RWPE1 (cell line): ENCODE measurements around the gene DPRX.

Experiments
- CTCF ChIA-PET: fragments of 350-600 bp; sonication (Branson Sonifier 250); formaldehyde crosslinking; extraction: SDS; loops from one replicate; lab custom pipeline; 2021; lab: Yijun Ruan, JAX
- POLR2A ChIA-PET: fragments of 400-600 bp; formaldehyde crosslinking; extraction: SDS; loops from one replicate; lab custom pipeline; 2020; ENCODE audit warnings: antibody characterized with exemption; ENCODE audit not compliant: low non-redundant PET; lab: Yijun Ruan, JAX
- DNase-seq: peaks from one replicate; pipeline ENCODE4 v3.0.0; 2012; ENCODE audit warnings: low spot score
- H3K27ac ChIP-seq: fragments of 450-650 bp; 2 replicates; pipeline ENCODE4 v1.5.1; 2017
- TF ChIP-seq, protein P1 (sequence below): fragments of 450-650 bp; conservative IDR thresholded peaks from 2 replicates; pipeline ENCODE4 v1.5.1; 2017; ENCODE audit warnings: low read depth, mild to moderate bottlenecking

The DPRX gene

DNA sequence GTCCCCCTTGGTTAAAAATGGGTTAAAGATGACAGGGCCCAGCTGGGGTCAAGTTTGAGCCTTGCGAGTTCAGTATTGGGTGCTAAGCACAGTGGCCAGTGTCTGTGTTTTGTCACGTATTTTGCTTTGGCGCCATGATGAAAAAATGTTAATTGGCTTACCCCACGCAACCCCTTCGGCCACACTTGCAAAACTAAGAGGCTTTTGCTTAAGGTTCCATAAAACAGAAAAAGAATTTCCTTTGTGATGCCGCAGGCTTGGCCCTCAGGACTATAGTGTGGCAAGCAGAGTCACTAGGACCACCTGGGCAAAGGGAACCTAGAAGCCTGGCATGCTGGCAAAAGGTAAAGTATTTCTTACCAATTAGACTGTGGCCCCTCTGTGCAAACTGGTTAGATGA lies 20.7 kb downstream of the DPRX start:
- no peak for DNase-seq
- ChIA-PET POLR2A (no interaction called here), CTCF (no interaction called here)
- TF ChIP-seq, protein P1, sequence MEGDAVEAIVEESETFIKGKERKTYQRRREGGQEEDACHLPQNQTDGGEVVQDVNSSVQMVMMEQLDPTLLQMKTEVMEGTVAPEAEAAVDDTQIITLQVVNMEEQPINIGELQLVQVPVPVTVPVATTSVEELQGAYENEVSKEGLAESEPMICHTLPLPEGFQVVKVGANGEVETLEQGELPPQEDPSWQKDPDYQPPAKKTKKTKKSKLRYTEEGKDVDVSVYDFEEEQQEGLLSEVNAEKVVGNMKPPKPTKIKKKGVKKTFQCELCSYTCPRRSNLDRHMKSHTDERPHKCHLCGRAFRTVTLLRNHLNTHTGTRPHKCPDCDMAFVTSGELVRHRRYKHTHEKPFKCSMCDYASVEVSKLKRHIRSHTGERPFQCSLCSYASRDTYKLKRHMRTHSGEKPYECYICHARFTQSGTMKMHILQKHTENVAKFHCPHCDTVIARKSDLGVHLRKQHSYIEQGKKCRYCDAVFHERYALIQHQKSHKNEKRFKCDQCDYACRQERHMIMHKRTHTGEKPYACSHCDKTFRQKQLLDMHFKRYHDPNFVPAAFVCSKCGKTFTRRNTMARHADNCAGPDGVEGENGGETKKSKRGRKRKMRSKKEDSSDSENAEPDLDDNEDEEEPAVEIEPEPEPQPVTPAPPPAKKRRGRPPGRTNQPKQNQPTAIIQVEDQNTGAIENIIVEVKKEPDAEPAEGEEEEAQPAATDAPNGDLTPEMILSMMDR: no peak
- H3K27ac ChIP-seq: no peak overlapping the region

DNA sequence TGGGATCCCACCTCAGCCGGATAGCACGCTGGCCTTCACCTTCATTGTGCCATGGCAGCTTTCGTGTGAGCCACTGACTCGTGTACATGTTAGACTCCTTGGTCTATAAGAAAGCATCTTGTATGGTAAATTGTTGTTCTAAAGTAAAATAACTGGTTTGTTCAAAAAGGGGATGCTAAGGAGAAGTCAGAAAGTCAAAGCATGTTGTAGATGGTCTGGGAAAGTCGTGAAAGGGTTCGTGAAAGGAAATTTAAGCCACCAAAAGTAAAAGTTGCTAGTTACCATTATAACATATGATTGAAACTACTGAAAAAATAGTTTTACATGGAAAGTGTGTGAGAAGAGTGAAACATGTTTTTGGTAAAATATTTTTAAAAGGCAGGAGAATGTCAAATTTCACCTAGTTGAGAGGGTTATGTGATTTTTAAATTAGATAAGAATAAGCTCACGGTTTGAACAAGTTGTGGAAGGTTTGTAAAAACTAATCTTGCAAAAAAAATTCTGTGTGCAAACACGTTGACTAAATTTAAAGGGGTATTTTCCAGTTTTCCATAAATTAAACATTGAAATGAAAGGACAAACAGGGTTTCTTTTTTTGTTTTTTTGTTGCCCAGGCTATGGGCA lies 23.4 kb downstream of the DPRX start:
- TF ChIP-seq, protein P1: no peak
- DNase-seq: no peak
- ChIA-PET POLR2A (no interaction called here), CTCF (no interaction called here)
- H3K27ac ChIP-seq: no peak overlapping the region

DNA sequence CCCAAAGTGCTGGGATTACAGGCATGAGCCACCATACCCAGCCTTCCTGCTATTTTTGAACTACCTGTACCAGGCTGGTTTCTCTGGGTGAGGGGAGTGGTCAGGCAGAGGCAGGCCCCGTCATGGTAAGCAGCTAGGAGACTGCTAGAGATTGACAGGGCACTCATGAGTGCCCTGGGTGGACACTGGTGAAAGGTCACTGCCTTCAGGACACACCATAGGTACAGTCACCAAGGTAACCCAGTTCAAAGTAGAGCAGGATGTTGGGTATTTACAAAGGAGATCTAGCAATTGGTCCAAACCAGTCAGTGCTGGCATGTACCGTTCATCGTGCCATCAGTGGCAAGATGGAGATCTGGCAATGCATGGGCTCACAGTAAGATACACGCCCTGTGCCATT lies 25.5 kb downstream of the DPRX start:
- ChIA-PET POLR2A (no interaction called here), CTCF (no interaction called here)
- DNase-seq: no peak
- H3K27ac ChIP-seq: no peak overlapping the region
- TF ChIP-seq, protein P1: no peak

DNA sequence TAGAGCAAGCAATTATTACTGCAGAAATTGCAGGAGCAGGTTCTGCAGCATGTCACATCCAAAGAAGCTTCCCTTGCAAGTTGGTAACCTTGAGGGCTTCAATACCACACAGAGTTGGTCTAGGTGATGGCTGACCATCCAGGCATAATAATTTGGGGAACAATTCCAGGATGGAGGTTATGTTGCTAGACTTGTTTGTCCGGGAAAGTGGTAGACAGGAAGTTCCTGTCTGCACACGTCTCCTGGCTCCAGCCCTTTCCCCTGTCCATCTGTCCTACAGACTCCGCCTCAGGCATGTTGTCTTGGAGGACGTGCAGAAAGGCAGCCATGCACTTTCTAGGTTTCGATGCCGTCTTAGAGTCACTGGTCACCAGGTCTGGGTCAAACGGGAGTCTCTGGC lies 26.0 kb downstream of the DPRX start:
- POLR2A ChIA-PET: no interaction called here
- TF ChIP-seq, protein P1: no peak
- no peak for DNase-seq
- CTCF ChIA-PET: no interaction called here
- no peak overlapping the region for H3K27ac ChIP-seq

DNA sequence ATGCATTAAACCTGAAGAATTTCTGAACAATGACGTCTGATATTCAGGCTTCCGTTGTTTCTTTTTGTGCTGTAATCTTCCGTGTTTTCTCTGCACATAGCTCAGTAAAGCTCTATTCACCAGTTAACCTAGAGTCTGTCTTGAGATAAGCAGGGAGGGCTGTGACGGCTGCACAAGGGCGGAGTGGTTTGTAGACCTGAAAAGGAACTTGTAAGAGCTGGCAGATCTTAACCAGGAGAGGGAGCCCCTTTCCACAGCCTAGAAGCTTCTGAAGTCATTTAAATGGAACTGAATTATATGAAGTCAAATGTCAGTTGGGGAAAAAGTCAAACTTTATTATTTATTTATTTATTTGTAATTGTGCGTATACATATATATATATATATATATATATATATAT lies 27.5 kb downstream of the DPRX start:
- ChIA-PET CTCF (interaction anchor here (0.6 to 0.7 kb wide), 3 partner anchors 66 to 403 kb away, joined by 3 to 4 read pairs (median 3); no protein-coding TSS in a partner anchor), POLR2A (no interaction called here)
- peak; percentile 11 for DNase-seq
- TF ChIP-seq, protein P1: no peak
- no peak overlapping the region for H3K27ac ChIP-seq

DNA sequence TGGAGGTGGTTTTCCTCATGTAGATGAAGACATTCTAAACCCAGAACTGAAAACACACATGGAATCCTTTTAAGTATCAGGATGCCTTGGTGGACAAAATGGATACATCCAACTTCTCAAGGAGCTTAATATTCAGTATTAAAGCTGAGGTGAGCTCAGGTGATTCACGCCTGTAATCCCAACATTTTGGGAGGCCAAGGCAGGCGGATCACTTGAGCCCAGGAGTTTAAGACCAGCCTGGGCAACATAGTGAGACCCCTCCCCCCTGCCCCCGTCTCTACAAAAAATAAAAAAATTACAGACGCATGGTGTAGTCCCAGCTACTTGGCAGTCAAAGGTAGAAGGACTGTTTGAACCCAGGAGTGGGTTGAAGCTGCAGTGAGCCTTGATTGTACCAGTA lies 28.8 kb downstream of the DPRX start:
- ChIA-PET CTCF (no interaction called here), POLR2A (no interaction called here)
- DNase-seq: no peak
- TF ChIP-seq, protein P1: no peak
- H3K27ac ChIP-seq: no peak overlapping the region
